ENCODE results near the gene PLPP4. TPM values are rescaled to one million over a fixed set of nuclear protein-coding genes. Genes with fewer than 3 reads are reported as not detected.

Gene PLPP4
- total and polyA plus RNA-seq, 2 donors (not counting 3 experiments of a cell fraction or from before 2014, with no cell fraction given) = 15.5 to 36.4 TPM

- intact Hi-C loops (cut with micrococcal nuclease) = no loop called here
- ChIA-PET CTCF (no interaction called here), POLR2A (no interaction called here)
- H3K9me3 ChIP-seq (replicated peaks; ENCODE audit: control insufficient read depth, insufficient read depth, low read length) = no peaks in the 10 kb centered on the region
- TF ChIP-seq MAX (IDR thresholded peaks at IDR 0.05; ENCODE audit: insufficient read depth, insufficient read length) (no peak), JUN (IDR thresholded peaks at IDR 0.05; ENCODE audit: borderline replicate concordance, insufficient read depth, insufficient read length, low read depth) (no peak), GATA2 (IDR thresholded peaks at IDR 0.05; ENCODE audit: insufficient read depth, insufficient read length, low read depth, low read length) (no peak), EZH2 (IDR thresholded peaks at IDR 0.05; ENCODE audit: borderline replicate concordance, low read depth, low read length, severe bottlenecking) (no peak), FOS (IDR thresholded peaks at IDR 0.05; ENCODE audit: borderline replicate concordance, insufficient read depth, low read length) (no peak), POLR2AphosphoS5 (IDR thresholded peaks at IDR 0.05; ENCODE audit: insufficient read depth, low read depth, low read length) (no peak), POLR2A (IDR thresholded peaks at IDR 0.05; ENCODE audit: low read depth, low read length) (no peak), MYC (IDR thresholded peaks at IDR 0.05; ENCODE audit: low read depth, low read length) (no peak)
- DNase-seq (ENCODE audit: low read depth, low spot score) (no peak), FAIRE-seq (no peak)
- H3K9ac ChIP-seq (replicated peaks; ENCODE audit: extremely low read depth, insufficient read depth, low read length) = no peak overlapping the region
- no peak overlapping the region for H3K4me3 ChIP-seq (replicated peaks in 1 of 3; ENCODE audit: insufficient read depth in 1 of 3, low read depth in 1 of 3, low read length in 3 of 3)
- dilution Hi-C loops (cut with MboI; ENCODE audit: extremely low pct_ligation_motif_present, low sequenced_read_pairs) = no loop called here
- H4K20me1 ChIP-seq (replicated peaks; ENCODE audit: control insufficient read depth, extremely low read depth, insufficient read depth, low read length) = no peaks in the 10 kb centered on the region
- H2AFZ ChIP-seq (ENCODE audit: low read depth, low read length) = no peak overlapping the region
- H3K79me2 ChIP-seq (ENCODE audit: control insufficient read depth, insufficient read depth, low read length) = no peaks in the 10 kb centered on the region
- H3K27ac ChIP-seq (ENCODE audit: insufficient read depth, low read depth, low read length) = no peak overlapping the region
- no peaks in the 10 kb centered on the region for H3K9me1 ChIP-seq (replicated peaks; ENCODE audit: control insufficient read depth, extremely low read depth, insufficient read depth, low read length)
- no TSS peak for BruUV-seq (replicated peaks)
- no peaks in the 10 kb centered on the region for H3K27me3 ChIP-seq (ENCODE audit: control insufficient read depth in 2 of 2, insufficient read depth in 2 of 2, low read length in 2 of 2)
- no peak overlapping the region for H3K4me2 ChIP-seq (ENCODE audit: insufficient read depth, low read length)
- no peaks in the 10 kb centered on the region for H3K36me3 ChIP-seq (ENCODE audit: control insufficient read depth in 2 of 2, extremely low read depth in 1 of 2, insufficient read depth in 2 of 2, low read length in 2 of 2)
- no peaks in the 10 kb centered on the region for H3K4me1 ChIP-seq (ENCODE audit: control insufficient read depth, extremely low read depth, insufficient read depth, low read length)
Observed at GRCh38 chr10:120515741-120516140, 58.7 kb downstream of the PLPP4 start.

GRCh38 chr10:120516426-120516825, 59.4 kb downstream of the PLPP4 start:
- no peaks in the 10 kb centered on the region for H4K20me1 ChIP-seq (replicated peaks; ENCODE audit: control insufficient read depth, extremely low read depth, insufficient read depth, low read length)
- POLR2A ChIA-PET = no interaction called here

More at GRCh38 chr10:120516426-120516825, 59.4 kb downstream of the PLPP4 start:
- H3K4me3 ChIP-seq (replicated peaks in 1 of 3; ENCODE audit: insufficient read depth in 1 of 3, low read depth in 1 of 3, low read length in 3 of 3) = no peak overlapping the region
- no peak overlapping the region for H3K27ac ChIP-seq (ENCODE audit: insufficient read depth, low read depth, low read length)
- DNase-seq (ENCODE audit: low read depth, low spot score) (no peak), FAIRE-seq (no peak)
- H3K4me2 ChIP-seq (ENCODE audit: insufficient read depth, low read length) = no peak overlapping the region
- dilution Hi-C loops (cut with MboI; ENCODE audit: extremely low pct_ligation_motif_present, low sequenced_read_pairs) (no loop called here), intact Hi-C loops (cut with micrococcal nuclease) (no loop called here)
- TF ChIP-seq MYC (IDR thresholded peaks at IDR 0.05; ENCODE audit: low read depth, low read length) = no peak
- H3K9me1 ChIP-seq (replicated peaks; ENCODE audit: control insufficient read depth, extremely low read depth, insufficient read depth, low read length) = no peaks in the 10 kb centered on the region
- no peaks in the 10 kb centered on the region for H3K4me1 ChIP-seq (ENCODE audit: control insufficient read depth, extremely low read depth, insufficient read depth, low read length)
- no peaks in the 10 kb centered on the region for H3K79me2 ChIP-seq (ENCODE audit: control insufficient read depth, insufficient read depth, low read length)
- H3K9ac ChIP-seq (replicated peaks; ENCODE audit: extremely low read depth, insufficient read depth, low read length) = no peak overlapping the region
- CTCF ChIA-PET = no interaction called here
- no peaks in the 10 kb centered on the region for H3K27me3 ChIP-seq (ENCODE audit: control insufficient read depth in 2 of 2, insufficient read depth in 2 of 2, low read length in 2 of 2)
- H3K9me3 ChIP-seq (replicated peaks; ENCODE audit: control insufficient read depth, insufficient read depth, low read length) = no peaks in the 10 kb centered on the region
- no peaks in the 10 kb centered on the region for H3K36me3 ChIP-seq (ENCODE audit: control insufficient read depth in 2 of 2, extremely low read depth in 1 of 2, insufficient read depth in 2 of 2, low read length in 2 of 2)
- BruUV-seq (replicated peaks) = no TSS peak
- no peak overlapping the region for H2AFZ ChIP-seq (ENCODE audit: low read depth, low read length)
